ENCODE measurements around the gene PHLPP1. TPM values are rescaled to one million over a fixed set of nuclear protein-coding genes. Genes with fewer than 3 reads are reported as not detected.

The PHLPP1 gene
- total and polyA plus RNA-seq, 2 of the 13 experiments (the other 11 are each of a cell fraction or from before 2014, with no cell fraction given): 9.8 to 18.5 TPM

DNA sequence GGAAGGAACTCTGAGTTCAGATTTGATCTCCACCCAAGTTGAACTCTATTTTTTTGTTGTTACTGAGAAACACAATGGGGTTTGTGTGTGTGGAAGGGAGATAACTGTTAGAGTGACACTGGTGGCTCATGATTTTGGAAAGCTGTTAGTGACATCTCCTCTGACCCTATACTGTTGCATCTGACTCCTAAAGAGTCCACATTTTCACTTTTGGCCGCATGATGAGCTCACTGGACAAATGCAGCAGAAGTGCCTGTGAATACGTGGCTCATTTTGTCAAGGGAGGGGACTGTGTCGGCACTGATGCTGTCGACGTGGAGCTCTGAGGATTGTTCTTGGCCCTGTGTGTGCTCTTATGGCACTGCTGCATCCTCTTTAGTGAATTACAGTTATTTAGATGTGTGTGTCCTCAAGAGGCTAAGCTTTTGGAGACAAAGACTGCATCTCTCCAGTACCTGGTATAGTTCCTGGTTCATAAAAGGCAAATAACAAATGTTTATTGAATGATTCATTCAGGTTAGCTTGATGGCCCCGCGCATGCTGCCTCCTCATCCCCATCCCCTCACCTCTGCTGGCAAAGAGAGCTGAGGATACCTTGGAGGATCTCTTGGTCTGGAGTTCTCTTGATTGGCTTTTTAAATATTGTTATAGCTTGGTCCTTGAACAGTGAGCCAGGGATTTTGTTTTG is 135.4 kb downstream of the PHLPP1 start:
- H4K20me1 ChIP-seq (ENCODE audit: insufficient read depth, low read length): no peaks in the 10 kb centered on the region
- ChIA-PET POLR2A (interaction anchor here (0.7 kb wide), 1 partner anchor 566 kb away, joined by 3 read pairs; no protein-coding TSS in a partner anchor), CTCF (ENCODE audit: low intra/inter-chr PET ratio, low total read pairs) (no interaction called here)
- peaks cover 5% of the 10 kb centered on the region for H3K79me2 ChIP-seq (ENCODE audit: insufficient read depth, low read length)
- DNase-seq (ENCODE audit: low spot score): no peak
- BruUV-seq (replicated peaks): no TSS peak
- intact Hi-C loops (cut with micrococcal nuclease; ENCODE audit: unreplicated experiment) (no loop called here), in situ Hi-C loops (cut with HindIII; ENCODE audit: extremely low pct_ligation_motif_present, low pct_unique_long_range_greater_than_20kb) (no loop called here)
- no peak overlapping the region for H3K4me2 ChIP-seq (ENCODE audit: low read depth, low read length)
- no peak overlapping the region for H3K4me3 ChIP-seq (replicated peaks in 1 of 3; ENCODE audit: insufficient read depth in 1 of 3, low read depth in 2 of 3, low read length in 3 of 3)
- FAIRE-seq: no peak
- H3K27ac ChIP-seq (ENCODE audit: extremely low read length, insufficient read depth, low read length): no peak overlapping the region
- H2AFZ ChIP-seq (ENCODE audit: low read length): no peak overlapping the region
- no peaks in the 10 kb centered on the region for H3K27me3 ChIP-seq (ENCODE audit: control insufficient read depth in 1 of 2, insufficient read depth in 2 of 2, low read length in 2 of 2)
- ATAC-seq: no peak; the same call in 2 of the 3 replicates
- 92% methylated on average over 7 of the region's 7 CpGs for WGBS (ENCODE audit: low lambda C conversion rate)
- H3K9ac ChIP-seq (ENCODE audit: insufficient read depth, low read depth, low read length): no peak overlapping the region
- TF ChIP-seq SOX5 (CRISPR knock-in tag; IDR thresholded peaks at IDR 0.05; ENCODE audit: borderline replicate concordance) (no peak), KAT7 (CRISPR knock-in tag; IDR thresholded peaks at IDR 0.05; ENCODE audit: borderline replicate concordance) (no peak), SP140L (CRISPR knock-in tag; IDR thresholded peaks at IDR 0.05; ENCODE audit: borderline replicate concordance) (no peak), NR2F6 (IDR thresholded peaks at IDR 0.05) (no peak), NR2F6 (CRISPR knock-in tag; IDR thresholded peaks at IDR 0.05) (no peak), STAG1 (CRISPR knock-in tag; IDR thresholded peaks at IDR 0.05) (no peak), ZNF282 (IDR thresholded peaks at IDR 0.05; ENCODE audit: partially characterized antibody) (no peak), KLF6 (CRISPR knock-in tag; IDR thresholded peaks at IDR 0.05) (no peak), ZNF207 (IDR thresholded peaks at IDR 0.05; ENCODE audit: borderline replicate concordance) (no peak), PCBP1 (IDR thresholded peaks at IDR 0.05; ENCODE audit: borderline replicate concordance, low read depth, low read length) (no peak)
- TF ChIP-seq, protein P1, sequence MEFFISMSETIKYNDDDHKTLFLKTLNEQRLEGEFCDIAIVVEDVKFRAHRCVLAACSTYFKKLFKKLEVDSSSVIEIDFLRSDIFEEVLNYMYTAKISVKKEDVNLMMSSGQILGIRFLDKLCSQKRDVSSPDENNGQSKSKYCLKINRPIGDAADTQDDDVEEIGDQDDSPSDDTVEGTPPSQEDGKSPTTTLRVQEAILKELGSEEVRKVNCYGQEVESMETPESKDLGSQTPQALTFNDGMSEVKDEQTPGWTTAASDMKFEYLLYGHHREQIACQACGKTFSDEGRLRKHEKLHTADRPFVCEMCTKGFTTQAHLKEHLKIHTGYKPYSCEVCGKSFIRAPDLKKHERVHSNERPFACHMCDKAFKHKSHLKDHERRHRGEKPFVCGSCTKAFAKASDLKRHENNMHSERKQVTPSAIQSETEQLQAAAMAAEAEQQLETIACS (CRISPR knock-in tag; IDR thresholded peaks at IDR 0.05): no peak
- TF ChIP-seq, protein P2, sequence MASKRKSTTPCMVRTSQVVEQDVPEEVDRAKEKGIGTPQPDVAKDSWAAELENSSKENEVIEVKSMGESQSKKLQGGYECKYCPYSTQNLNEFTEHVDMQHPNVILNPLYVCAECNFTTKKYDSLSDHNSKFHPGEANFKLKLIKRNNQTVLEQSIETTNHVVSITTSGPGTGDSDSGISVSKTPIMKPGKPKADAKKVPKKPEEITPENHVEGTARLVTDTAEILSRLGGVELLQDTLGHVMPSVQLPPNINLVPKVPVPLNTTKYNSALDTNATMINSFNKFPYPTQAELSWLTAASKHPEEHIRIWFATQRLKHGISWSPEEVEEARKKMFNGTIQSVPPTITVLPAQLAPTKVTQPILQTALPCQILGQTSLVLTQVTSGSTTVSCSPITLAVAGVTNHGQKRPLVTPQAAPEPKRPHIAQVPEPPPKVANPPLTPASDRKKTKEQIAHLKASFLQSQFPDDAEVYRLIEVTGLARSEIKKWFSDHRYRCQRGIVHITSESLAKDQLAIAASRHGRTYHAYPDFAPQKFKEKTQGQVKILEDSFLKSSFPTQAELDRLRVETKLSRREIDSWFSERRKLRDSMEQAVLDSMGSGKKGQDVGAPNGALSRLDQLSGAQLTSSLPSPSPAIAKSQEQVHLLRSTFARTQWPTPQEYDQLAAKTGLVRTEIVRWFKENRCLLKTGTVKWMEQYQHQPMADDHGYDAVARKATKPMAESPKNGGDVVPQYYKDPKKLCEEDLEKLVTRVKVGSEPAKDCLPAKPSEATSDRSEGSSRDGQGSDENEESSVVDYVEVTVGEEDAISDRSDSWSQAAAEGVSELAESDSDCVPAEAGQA (IDR thresholded peaks at IDR 0.05; ENCODE audit: low read depth): no peak
- TF ChIP-seq, protein P2 (CRISPR knock-in tag; IDR thresholded peaks at IDR 0.05; ENCODE audit: borderline replicate concordance): no peak
- peaks cover 2 to 15% of the 10 kb centered on the region in 2 experiments; a peak in 2 of 5 replicates for H3K36me3 ChIP-seq (replicated peaks in 1 of 2; ENCODE audit: control insufficient read depth in 1 of 2, insufficient read depth in 2 of 2, low read length in 2 of 2)
- peaks cover 5% of the 10 kb centered on the region; the same call in 1 of the 2 replicates for H3K4me1 ChIP-seq (ENCODE audit: insufficient read depth, low read length)
- H3K9me3 ChIP-seq (ENCODE audit: low read length): no peaks in the 10 kb centered on the region
